ENCODE data around the gene JAZF1.

DNA sequence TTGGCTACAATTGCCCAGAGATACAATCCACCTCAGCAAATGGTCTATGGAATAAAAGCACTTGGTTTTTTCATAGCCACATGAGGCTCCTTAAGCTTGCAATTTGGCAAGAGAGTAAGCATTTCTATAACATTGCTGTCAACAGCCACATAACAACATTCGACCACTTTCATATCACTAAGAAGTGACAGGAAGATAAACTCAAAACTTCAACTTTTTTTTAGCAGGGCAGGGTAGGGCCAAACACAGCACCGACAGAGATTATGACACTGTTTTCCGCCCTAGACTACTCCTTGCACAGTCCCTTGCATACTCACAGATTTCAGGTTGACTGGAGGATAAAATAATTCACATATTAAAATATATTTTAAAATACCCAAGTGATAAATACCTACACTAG is 185.4 kb downstream of the JAZF1 start:
- TF ChIP-seq POLR2A (IDR thresholded peaks at IDR 0.05) (no peak), CTCF (IDR thresholded peaks at IDR 0.05) (no peak)

All from testis (tissue), 2 donors.